ENCODE measurements around the gene SLC66A1. TPM values are rescaled to one million over a fixed set of nuclear protein-coding genes. Genes with fewer than 3 reads are reported as not detected.

SLC66A1 gene
- total RNA-seq, 1 experiment from 2014 or later = 24.0 TPM

DNA sequence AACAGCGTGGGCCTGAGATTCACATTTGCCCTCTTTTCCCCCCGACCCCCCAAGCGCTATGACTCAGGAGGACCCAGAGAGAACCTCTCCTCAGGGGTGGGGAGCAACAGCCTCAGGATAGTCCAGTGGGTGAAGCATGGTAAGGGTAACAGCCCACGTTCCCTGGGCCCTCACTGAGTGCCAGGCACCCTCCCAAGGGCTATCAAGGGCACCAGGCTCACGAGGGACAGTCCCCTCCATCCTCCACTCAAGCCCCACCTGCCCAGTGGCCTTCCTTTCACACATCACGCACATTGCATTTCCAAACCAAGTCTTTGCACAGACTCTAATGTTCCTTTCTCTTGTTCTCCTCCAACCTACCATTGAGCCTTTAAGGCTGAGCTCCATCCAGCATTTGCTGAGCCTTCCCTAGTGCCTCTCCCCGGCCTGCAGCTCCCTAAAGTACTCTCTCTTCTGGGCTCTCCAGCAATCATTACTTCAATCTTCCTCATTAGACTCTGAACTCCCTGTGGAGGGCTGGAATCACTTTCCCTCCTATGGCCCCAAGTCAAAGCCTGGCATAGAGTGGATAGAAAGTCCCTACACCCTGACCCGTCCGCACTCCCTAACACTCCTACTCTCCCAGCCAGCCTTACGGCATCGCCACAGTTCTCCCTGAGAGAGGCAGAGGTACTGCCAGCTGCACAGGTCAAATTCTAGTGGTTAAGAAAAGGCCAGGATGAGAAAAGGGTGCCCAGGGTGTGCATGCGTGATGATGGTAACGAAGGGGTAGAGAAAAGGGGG, 1.2 kb upstream of the SLC66A1 start:
- H3K4me3 ChIP-seq (ENCODE audit: low read depth, low read length) = peak overlapping the region; percentile 93
- H3K9me3 Mint-ChIP-seq (ENCODE audit: unreplicated experiment) = no peaks in the 10 kb centered on the region
- H3K4me3 Mint-ChIP-seq (ENCODE audit: unreplicated experiment) = peak overlapping the region; percentile 84
- intact Hi-C loops (cut with micrococcal nuclease; ENCODE audit: unreplicated experiment) = loop anchor here (10.0 kb wide), 1 partner anchor 56 kb away; the partner anchor contains the start of genes EMC1 and MRTO4
- peaks cover 15% of the 10 kb centered on the region for H3K4me1 Mint-ChIP-seq (ENCODE audit: low read depth, unreplicated experiment)
- peak overlapping the region; percentile 39 for H3K27ac Mint-ChIP-seq (ENCODE audit: unreplicated experiment)
- H3K4me1 ChIP-seq = no peaks in the 10 kb centered on the region
- DNase-seq = no peak
- TF ChIP-seq, protein P1, sequence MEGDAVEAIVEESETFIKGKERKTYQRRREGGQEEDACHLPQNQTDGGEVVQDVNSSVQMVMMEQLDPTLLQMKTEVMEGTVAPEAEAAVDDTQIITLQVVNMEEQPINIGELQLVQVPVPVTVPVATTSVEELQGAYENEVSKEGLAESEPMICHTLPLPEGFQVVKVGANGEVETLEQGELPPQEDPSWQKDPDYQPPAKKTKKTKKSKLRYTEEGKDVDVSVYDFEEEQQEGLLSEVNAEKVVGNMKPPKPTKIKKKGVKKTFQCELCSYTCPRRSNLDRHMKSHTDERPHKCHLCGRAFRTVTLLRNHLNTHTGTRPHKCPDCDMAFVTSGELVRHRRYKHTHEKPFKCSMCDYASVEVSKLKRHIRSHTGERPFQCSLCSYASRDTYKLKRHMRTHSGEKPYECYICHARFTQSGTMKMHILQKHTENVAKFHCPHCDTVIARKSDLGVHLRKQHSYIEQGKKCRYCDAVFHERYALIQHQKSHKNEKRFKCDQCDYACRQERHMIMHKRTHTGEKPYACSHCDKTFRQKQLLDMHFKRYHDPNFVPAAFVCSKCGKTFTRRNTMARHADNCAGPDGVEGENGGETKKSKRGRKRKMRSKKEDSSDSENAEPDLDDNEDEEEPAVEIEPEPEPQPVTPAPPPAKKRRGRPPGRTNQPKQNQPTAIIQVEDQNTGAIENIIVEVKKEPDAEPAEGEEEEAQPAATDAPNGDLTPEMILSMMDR (IDR thresholded peaks at IDR 0.05; ENCODE audit: insufficient read depth in 1 of 2, low read depth in 1 of 2, low read length in 1 of 2, severe bottlenecking in 1 of 2, unreplicated experiment in 1 of 2) = no peak
- TSS peak; percentile 42 for BruUV-seq (replicated peaks)
- H3K27me3 ChIP-seq (replicated peaks; ENCODE audit: control insufficient read depth, insufficient read depth, low read length) = no peaks in the 10 kb centered on the region
- ChIA-PET POLR2A (no interaction called here), CTCF (no interaction called here)
- H3K27me3 Mint-ChIP-seq (ENCODE audit: insufficient read depth, unreplicated experiment) = no peaks in the 10 kb centered on the region
- peaks cover 1% of the 10 kb centered on the region; the same call in 1 of the 2 replicates for H3K36me3 ChIP-seq (ENCODE audit: control insufficient read depth, insufficient read depth, low read length)
- peaks cover 26% of the 10 kb centered on the region for H3K36me3 Mint-ChIP-seq (ENCODE audit: insufficient read depth, unreplicated experiment)
- no peaks in the 10 kb centered on the region for H3K9me3 ChIP-seq

DNA sequence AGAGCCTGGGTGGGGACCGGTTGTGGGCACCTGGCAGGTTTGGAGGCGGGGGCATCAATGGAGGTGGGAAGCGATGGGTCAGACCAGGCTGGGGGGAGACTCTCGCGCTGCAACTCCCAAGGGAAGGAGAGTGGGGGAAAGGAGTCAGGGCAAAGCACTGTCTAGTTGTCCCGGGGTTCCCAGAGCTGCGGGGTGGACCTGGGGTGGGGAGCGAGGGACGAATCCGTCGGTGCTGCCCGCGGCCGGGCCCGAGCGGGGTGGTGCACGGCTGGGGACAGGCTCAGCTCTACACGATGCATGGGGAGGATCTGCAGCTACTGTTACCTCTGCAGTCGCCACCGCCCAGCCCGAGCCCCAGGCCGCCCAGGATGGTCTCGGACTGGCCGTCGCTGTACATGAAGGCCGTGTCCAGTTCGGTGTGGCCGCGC, 609 bp upstream of the SLC66A1 start:
- ChIA-PET POLR2A (interaction anchor here (0.6 kb wide), 1 partner anchor 103 kb away, joined by 5 read pairs; no protein-coding TSS in a partner anchor), CTCF (no interaction called here)
- no peaks in the 10 kb centered on the region for H3K9me3 ChIP-seq
- no peaks in the 10 kb centered on the region for H3K4me1 ChIP-seq
- H3K36me3 ChIP-seq (ENCODE audit: control insufficient read depth, insufficient read depth, low read length) = peaks cover 1% of the 10 kb centered on the region; the same call in 1 of the 2 replicates
- DNase-seq = no peak
- H3K9me3 Mint-ChIP-seq (ENCODE audit: unreplicated experiment) = no peaks in the 10 kb centered on the region
- no peaks in the 10 kb centered on the region for H3K27me3 Mint-ChIP-seq (ENCODE audit: insufficient read depth, unreplicated experiment)
- TF ChIP-seq, protein P1 (IDR thresholded peaks at IDR 0.05; ENCODE audit: insufficient read depth in 1 of 2, low read depth in 1 of 2, low read length in 1 of 2, severe bottlenecking in 1 of 2, unreplicated experiment in 1 of 2) = no peak
- H3K4me3 ChIP-seq (ENCODE audit: low read depth, low read length) = peak overlapping the region; percentile 93
- BruUV-seq (replicated peaks) = no TSS peak
- H3K4me3 Mint-ChIP-seq (ENCODE audit: unreplicated experiment) = peak overlapping the region; percentile 84
- intact Hi-C loops (cut with micrococcal nuclease; ENCODE audit: unreplicated experiment) = loop anchor here (10.0 kb wide), 1 partner anchor 57 kb away; the partner anchor contains the start of genes EMC1 and MRTO4
- H3K27ac Mint-ChIP-seq (ENCODE audit: unreplicated experiment) = peak overlapping the region; percentile 39
- peaks cover 15% of the 10 kb centered on the region for H3K4me1 Mint-ChIP-seq (ENCODE audit: low read depth, unreplicated experiment)
- H3K36me3 Mint-ChIP-seq (ENCODE audit: insufficient read depth, unreplicated experiment) = peaks cover 20% of the 10 kb centered on the region
- H3K27me3 ChIP-seq (replicated peaks; ENCODE audit: control insufficient read depth, insufficient read depth, low read length) = no peaks in the 10 kb centered on the region

DNA sequence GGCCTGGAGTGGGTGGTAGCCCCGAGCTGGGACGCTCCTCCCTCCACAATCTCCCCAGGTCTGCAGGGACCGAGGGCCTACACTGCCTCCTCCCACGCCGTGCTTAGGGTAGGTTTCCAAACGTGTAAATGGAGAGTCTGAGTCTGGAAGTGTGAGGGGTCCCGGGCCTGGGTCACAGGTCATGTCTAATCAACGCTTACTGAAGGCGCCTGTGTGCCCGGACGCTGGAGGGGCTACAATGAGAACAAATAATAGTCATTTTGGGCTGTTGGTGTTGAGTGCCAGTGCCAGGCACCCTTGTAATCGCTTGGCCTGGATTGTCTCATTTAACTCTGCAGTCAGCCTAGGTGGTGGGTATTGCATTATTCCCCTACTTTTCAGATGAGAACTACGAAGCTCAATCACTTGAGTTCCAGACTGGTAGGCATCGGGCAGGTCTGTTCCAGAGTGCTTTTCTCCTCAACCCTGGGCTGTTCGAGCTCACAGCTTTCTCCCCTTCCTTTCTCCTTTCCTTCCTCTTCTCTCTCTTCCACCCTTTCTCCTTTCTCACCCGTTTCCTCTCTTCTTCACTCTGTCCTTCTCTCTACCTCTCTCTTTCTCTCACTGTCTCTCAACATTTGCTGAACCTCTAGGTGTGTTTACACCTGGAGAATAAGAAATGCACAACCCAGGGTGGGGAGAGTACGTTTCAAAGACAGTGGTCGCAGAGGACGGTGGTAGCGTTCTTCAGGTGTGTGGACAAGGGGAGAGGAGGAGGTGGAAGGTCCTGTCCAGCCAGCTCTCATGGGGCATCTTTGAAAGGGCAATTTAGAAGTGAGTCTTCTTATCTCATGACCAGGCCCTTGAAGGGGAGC, 883 bp downstream of the SLC66A1 start:
- peak overlapping the region; percentile 84 for H3K4me3 Mint-ChIP-seq (ENCODE audit: unreplicated experiment)
- H3K27me3 Mint-ChIP-seq (ENCODE audit: insufficient read depth, unreplicated experiment) = no peaks in the 10 kb centered on the region
- no TSS peak for BruUV-seq (replicated peaks)
- peaks cover 1% of the 10 kb centered on the region for H3K36me3 ChIP-seq (ENCODE audit: control insufficient read depth, insufficient read depth, low read length)
- no peaks in the 10 kb centered on the region for H3K9me3 Mint-ChIP-seq (ENCODE audit: unreplicated experiment)
- DNase-seq = no peak
- H3K4me3 ChIP-seq (ENCODE audit: low read depth, low read length) = peak overlapping the region; percentile 93
- intact Hi-C loops (cut with micrococcal nuclease; ENCODE audit: unreplicated experiment) = loop anchor here (10.0 kb wide), 1 partner anchor 58 kb away; the partner anchor contains the start of genes EMC1 and MRTO4
- ChIA-PET POLR2A (interaction anchor here (0.5 kb wide), 1 partner anchor 307 kb away, joined by 3 read pairs; no protein-coding TSS in a partner anchor), CTCF (interaction anchor here (0.6 kb wide), 1 partner anchor 299 kb away, joined by 3 read pairs; no protein-coding TSS in a partner anchor)
- TF ChIP-seq, protein P1 (IDR thresholded peaks at IDR 0.05; ENCODE audit: insufficient read depth in 1 of 2, low read depth in 1 of 2, low read length in 1 of 2, severe bottlenecking in 1 of 2, unreplicated experiment in 1 of 2) = no peak
- H3K27ac Mint-ChIP-seq (ENCODE audit: unreplicated experiment) = peak overlapping the region; percentile 29
- peaks cover 12% of the 10 kb centered on the region for H3K36me3 Mint-ChIP-seq (ENCODE audit: insufficient read depth, unreplicated experiment)
- H3K27me3 ChIP-seq (replicated peaks; ENCODE audit: control insufficient read depth, insufficient read depth, low read length) = no peaks in the 10 kb centered on the region
- peaks cover 15% of the 10 kb centered on the region for H3K4me1 Mint-ChIP-seq (ENCODE audit: low read depth, unreplicated experiment)
- H3K9me3 ChIP-seq = no peaks in the 10 kb centered on the region
- H3K4me1 ChIP-seq = no peaks in the 10 kb centered on the region
